T47D (cell line): ENCODE measurements around the gene ALDH1L1.
A peak's percentile ranks its signal among the peaks of the same experiment; 100 is the strongest.

Experiments
- DNase-seq, 2 experiments: peaks; one replicate each; pipeline versions ENCODE4 v3.0.0 to v3.0.0-alpha.2; 2011 to 2012; ENCODE audit warnings: low read depth in 1 of 2, low spot score in 1 of 2
- JUND ChIP-seq: IDR thresholded peaks from 2 replicates; pipeline ENCODE4 v1.6.1; 2012; ENCODE audit warnings: low read depth
- in situ Hi-C: cut with HindIII; loops from 2 replicates; pipeline ENCODE4 v1.10.0; 2016; ENCODE audit warnings: low sequenced_read_pairs, low pct_unique_long_range_greater_than_20kb

ALDH1L1 gene

DNA sequence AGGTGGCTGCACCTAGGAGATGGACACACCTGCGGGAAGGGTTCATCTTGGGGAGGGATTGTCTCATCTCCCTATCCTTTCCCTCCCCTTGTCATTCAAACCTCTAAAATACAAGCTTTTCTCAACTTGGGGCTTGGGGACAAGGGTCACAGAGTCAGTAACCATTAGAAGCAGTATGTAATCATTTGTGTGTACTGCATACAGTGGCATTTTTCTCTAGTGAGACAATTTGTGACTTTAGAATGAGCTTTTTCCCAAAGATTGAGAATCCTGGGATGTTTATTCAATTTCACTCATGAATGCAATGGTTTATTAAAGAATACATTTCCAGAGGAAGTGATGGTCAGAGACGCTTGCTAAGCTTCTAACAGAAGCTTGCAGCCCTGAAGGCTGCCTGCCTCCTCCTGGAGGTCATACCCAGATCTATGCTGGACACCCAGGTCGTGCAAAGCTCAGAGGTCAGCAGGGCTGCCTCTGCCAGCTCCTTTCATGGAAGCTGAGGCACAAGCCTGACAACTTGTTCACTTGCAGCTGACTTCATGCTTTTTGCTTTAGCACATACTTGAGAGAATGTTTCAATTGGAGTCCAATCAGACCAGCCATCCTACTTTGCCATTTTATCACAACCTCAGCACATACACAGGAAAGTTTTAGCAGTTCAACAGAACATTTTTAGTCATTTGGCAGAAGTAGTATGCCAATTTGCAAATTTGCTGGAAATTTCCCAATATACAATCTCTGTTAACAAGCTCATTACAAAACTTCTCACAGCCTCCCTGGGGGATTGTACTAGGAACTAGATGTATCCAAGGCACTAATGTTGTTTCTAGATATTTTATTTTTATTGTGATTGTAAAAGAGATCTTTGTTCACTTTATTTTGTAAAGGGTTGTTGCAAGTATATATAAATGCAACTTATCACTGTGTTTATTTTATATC is 25.6 kb upstream of the ALDH1L1 start:
- DNase-seq = no peak
- in situ Hi-C loops = no loop called here
- no peak for TF ChIP-seq JUND

DNA sequence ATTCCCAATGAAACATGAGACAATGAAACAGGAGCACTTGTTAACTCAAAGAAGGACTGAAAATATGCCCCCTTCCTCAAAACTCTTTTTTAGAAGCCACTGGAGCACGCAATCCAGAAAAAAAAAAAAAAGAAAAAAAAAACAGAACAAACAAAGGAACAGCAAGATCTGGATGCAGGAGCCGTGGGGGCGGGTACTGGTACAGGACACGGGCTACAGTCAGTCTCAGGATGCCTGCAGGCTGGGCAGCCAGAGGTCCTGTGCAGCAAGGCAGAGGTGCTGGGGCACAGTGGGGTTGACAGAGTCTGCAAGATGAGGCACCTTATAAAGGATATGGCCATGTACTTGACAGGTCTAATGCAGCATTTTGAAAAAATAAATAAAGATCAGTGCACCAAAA is 22.3 kb upstream of the ALDH1L1 start:
- no peak for DNase-seq
- TF ChIP-seq JUND = no peak
- in situ Hi-C loops = no loop called here

DNA sequence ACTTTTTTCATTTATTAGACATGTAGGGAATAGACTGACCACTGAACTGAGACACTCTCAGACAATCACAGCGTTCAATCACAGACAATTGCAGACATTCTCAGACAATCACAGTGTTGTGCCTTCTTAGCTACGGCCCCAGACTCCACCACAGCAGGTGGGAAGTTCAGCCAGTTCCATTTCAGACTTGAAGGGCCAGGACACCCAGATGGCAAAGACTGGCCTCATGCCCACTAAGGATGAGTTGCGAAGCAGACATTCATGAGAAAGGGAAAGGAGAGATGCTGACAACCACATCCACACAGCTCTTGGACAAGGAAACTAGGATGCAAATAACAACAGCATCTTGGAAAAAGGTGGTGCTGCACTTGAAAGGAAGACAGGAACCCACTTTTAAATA is 21.9 kb upstream of the ALDH1L1 start:
- no peak for TF ChIP-seq JUND
- in situ Hi-C loops = no loop called here
- no peak for DNase-seq

DNA sequence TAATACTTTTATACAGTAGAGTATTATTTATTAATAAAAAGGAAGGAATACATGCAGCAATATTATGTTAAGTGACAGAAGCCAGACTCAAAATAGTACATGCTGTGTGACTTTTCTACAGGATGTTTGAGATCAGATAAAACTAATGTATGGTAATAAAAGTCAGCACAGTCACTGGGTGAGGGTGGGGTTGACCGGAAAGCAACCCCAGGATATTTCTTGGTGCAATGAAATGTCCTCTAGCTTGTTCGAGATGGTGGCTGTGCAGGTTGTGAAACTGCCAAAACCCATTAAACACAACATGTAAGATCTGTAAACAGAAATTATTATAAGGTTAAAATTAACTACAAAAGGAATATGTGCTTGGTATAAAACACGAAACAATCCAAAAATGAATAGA is 20.8 kb upstream of the ALDH1L1 start:
- in situ Hi-C loops = no loop called here
- no peak for TF ChIP-seq JUND
- no peak for DNase-seq

DNA sequence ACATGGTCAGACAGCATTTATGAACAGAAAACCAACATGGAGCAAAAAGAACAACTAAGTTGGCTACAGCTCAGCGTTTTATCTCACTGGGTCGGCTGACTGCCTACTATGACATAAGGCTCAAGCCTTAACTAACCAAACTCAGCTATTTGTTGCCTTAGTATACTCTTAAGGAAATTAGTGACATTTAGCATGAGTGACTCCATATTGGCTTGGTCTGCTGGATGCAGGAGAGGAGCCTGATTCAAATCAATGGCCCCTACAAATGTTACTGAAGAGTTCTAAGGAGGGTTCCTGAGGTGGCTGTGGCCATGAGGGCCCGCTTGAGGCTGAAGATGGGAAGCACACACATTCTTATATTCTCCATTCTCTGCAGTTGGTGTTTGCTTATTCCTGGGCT is 20.1 kb upstream of the ALDH1L1 start:
- no peak for TF ChIP-seq JUND
- DNase-seq = no peak
- in situ Hi-C loops = no loop called here

DNA sequence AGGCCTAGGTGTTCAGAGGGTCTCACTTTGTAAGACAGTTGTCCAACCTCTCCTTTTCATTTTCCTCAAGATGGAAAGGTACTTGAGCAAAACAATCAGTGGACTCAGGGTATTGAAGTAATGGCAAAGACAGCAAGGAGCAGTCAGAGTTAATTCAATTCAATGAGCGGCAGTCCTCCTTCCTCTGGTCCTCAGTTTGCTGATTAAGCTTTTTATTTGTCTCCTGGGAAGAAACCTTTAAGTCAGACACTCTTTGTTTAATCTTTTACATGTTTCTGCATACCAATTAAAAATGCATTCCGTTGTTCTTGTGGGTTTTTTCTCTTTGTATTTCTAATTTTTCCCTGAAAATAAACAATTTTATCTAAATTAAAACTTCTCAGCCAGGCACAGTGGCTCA is 18.9 kb upstream of the ALDH1L1 start:
- TF ChIP-seq JUND = no peak
- in situ Hi-C loops = no loop called here
- DNase-seq = no peak

DNA sequence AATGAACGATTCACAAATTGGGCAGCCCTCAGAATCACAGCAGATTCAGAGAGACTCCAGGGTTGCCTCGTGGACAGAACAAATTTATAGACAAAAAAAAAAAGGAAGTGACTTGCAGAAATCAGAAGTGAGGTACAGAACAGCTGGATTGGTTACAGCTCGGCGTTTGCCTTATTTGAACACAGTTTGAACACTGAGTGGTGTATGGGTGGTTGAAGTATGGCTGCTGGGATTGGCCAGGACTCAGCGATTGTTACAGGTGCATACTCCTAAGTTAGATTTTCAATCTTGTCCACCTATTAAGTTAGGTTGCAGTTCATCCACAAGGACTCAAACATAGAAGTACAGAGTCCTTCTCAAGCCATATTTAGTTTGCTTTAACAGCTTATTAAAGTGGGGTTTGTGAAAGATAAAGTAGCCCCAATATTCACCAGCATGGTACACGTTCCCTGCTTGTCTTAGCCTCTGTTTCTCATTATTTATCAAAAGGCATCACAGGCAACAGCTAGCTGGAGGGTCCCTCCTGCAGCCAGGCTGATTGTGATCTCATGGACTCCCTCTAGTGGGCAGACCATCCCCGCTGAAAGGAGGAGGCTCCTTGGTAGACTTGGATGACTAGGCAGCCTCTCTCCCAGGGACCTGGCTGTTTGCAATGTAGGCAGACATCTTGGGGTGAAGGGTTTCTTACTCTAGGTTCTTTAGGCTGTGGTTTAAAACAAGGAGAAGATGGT is 17.6 kb upstream of the ALDH1L1 start:
- DNase-seq = peak; percentile 34 to 65
- no peak for TF ChIP-seq JUND
- in situ Hi-C loops = no loop called here

DNA sequence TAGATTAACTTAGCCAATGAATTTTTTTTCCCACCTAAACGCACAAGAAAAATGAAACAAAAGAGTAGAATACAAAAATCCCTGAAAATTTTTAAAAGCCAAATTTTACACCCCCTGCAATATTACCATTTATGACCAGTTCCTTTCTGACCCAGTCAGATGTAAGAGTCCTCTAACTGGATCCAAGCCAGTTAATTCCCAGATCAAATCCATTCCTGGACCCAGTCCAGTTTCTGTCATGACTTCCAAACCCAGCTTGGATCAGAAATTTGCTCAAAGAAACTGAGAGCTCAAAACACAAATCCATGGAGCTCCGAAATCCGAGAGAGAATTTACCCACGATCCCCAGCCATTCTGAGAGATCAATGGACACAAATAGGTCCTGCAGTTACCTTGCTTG is 17.0 kb upstream of the ALDH1L1 start:
- in situ Hi-C loops = no loop called here
- no peak for DNase-seq

DNA sequence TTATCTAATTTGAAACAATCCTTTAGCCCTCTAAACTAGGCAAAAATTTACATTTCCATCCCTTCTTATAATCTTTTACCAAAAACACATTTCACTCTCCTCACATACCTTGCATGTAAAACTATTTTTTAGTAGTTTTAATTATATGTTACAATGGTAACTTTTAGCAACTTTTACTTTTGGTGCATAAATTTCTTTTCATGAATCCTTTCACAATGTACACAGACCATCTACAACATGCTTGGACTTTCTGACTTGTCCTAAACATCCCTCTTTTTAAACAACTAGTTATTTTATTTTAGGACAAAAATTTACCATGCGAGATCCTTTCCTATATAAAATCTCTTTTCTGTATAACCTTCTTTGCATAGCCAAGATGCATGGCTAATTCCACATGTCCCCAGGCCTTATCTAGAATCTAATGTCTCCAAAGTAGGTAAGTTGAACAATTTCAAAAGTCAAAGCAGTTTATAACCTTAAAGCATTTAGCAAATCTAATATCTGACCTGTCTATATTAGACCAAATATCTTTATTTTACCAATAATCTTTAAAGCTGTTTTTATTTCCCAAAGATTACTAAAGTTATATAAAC is 14.4 kb upstream of the ALDH1L1 start:
- no peak for TF ChIP-seq JUND
- in situ Hi-C loops = no loop called here
- peak in 1 of 2 experiments; percentile 60 for DNase-seq

More for the DNA sequence above, 17.0 kb upstream of the ALDH1L1 start:
- TF ChIP-seq JUND = no peak

DNA sequence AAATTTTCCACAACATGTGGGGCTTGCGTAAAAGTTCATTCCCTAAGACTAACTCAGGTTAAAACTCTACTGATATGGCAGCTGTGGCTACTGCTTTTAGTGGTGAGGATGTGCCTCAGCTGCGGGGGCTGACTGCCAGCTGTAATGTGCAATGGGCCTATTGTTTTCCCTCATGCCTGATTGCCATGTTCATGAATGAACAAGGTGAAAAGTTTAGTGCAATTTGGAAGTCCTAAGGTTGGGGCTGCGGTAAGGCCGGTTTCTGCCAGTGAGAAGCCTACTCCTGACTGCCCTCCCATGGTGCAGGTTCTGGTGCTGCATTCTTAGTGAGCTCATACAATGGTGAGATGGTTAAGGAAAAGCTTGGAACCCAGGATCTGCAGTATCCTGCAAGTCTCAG is 10.9 kb upstream of the ALDH1L1 start:
- no peak for DNase-seq
- in situ Hi-C loops = no loop called here
- TF ChIP-seq JUND = no peak

DNA sequence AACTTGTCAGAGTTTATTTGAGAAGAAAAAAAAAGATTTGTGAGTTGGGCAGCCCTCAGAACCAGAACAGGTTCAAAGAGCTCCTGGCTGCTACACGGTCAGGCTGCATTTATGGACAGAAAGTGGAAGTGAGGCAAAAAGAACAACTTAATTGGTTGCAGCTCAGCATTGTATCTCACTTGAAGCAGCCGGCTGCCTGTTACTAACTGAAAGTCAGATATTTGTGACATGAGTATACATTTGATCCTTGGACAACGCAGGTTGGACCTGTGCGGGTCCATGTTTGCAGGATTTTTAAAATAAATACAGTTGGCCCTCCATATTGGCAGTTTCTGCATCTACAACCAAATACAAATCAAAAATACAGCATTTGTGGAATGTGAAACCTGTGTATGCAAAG is 7.5 kb upstream of the ALDH1L1 start:
- no peak for TF ChIP-seq JUND
- no peak for DNase-seq
- in situ Hi-C loops = no loop called here

DNA sequence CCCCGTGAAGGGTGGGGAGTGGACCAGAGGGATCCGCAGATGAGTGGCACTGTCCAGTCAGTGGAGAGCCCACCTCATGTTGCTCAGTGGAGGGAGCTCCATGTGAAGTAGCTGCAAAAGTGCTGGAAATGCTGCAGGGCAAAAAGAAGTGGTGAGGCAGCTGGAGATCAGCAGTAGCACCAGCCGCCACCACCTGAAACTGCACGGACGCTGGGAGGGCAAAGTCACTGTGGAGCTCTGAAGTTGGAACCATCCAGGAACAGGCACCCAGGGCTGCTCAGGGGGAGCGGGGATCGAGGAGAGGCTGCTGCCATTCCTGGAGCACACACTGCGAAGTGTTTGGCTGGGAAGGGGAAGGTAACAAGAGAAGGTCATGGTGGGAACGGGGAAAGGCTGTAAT is 6.4 kb upstream of the ALDH1L1 start:
- in situ Hi-C loops = no loop called here
- DNase-seq = no peak
- TF ChIP-seq JUND = no peak

DNA sequence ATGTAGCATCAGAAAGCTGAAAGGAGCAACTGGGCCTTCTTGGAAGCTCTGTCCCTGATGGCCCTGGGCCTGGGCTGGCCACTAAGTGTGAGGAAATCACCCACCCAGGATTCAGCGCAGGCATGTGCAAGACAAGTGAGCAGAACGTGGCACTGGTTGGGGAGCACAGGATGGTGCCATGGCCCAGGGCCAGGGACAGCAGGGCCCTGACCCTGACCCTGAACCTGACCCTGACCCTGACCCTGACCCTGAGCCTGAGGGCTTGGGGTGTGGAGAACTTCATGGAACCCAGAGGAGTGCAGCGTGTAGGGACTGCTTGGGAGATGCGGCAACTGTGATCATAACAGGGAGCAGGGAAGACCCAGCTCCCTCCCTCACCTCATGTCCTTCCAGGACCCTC is 5.9 kb upstream of the ALDH1L1 start:
- no peak for TF ChIP-seq JUND
- in situ Hi-C loops = no loop called here
- no peak for DNase-seq
